GM19239 (cell line): ENCODE results near the gene ARHGAP24.
A peak's percentile ranks its signal among the peaks of the same experiment; 100 is the strongest.
"Not testable (repeated sequence)": the region's sequence is repeated elsewhere in the genome, so short reads cannot be mapped to it uniquely, and the experiment has no call there.

Source experiments
- DNase-seq: peaks from one replicate; pipeline ENCODE4 v3.0.0; 2011; ENCODE audit warnings: low spot score; ENCODE audit not compliant: insufficient read length
- FAIRE-seq: peaks from 2 replicates; lab custom pipeline; 2011; peaks lifted over from hg19 to GRCh38; lab: Jason Lieb, UNC

Gene ARHGAP24

GRCh38 chr4:85965017-85965416 is 490.1 kb downstream of the ARHGAP24 start:
- not testable (repeated sequence) for DNase-seq, FAIRE-seq

- no peak for DNase-seq
- FAIRE-seq: no peak
Observed at GRCh38 chr4:85965529-85965928, 490.6 kb downstream of the ARHGAP24 start.

GRCh38 chr4:85966373-85966772 is 491.4 kb downstream of the ARHGAP24 start:
- FAIRE-seq (no peak), DNase-seq (no peak)

GRCh38 chr4:85967872-85968271 is 492.9 kb downstream of the ARHGAP24 start:
- no peak for DNase-seq
- no peak for FAIRE-seq

- FAIRE-seq: peak; percentile 86
- DNase-seq: peak; percentile 7
Observed at GRCh38 chr4:85968945-85969819, 494.2 kb downstream of the ARHGAP24 start.

- no peak for DNase-seq
- no peak for FAIRE-seq
Observed at GRCh38 chr4:85970535-85970934, 495.6 kb downstream of the ARHGAP24 start.

- FAIRE-seq: peak; percentile 51
- DNase-seq: no peak
Observed at GRCh38 chr4:85979276-85979675, 504.3 kb downstream of the ARHGAP24 start.

GRCh38 chr4:85986266-85986665 is 511.3 kb downstream of the ARHGAP24 start:
- FAIRE-seq: no peak
- DNase-seq: no peak

GRCh38 chr4:85993641-85994040 is 518.7 kb downstream of the ARHGAP24 start:
- FAIRE-seq (no peak), DNase-seq (no peak)

GRCh38 chr4:85994576-85994975 is 519.6 kb downstream of the ARHGAP24 start:
- no peak for DNase-seq
- FAIRE-seq: no peak

- no peak for DNase-seq
- FAIRE-seq: no peak
Observed at GRCh38 chr4:85995361-85995760, 520.4 kb downstream of the ARHGAP24 start.

GRCh38 chr4:86001591-86001990 is 526.6 kb downstream of the ARHGAP24 start:
- DNase-seq: no peak
- no peak for FAIRE-seq

- FAIRE-seq: no peak
- no peak for DNase-seq
Observed at GRCh38 chr4:86004030-86004429, 529.1 kb downstream of the ARHGAP24 start.

GRCh38 chr4:86006057-86006456 is 531.1 kb downstream of the ARHGAP24 start:
- FAIRE-seq (no peak), DNase-seq (no peak)

GRCh38 chr4:86007042-86007441 is 532.1 kb downstream of the ARHGAP24 start:
- no peak for DNase-seq
- no peak for FAIRE-seq

- FAIRE-seq (no peak), DNase-seq (no peak)
Observed at GRCh38 chr4:86011117-86011516, 536.2 kb downstream of the ARHGAP24 start.

- FAIRE-seq: no peak
- no peak for DNase-seq
Observed at GRCh38 chr4:86013621-86014020, 538.7 kb downstream of the ARHGAP24 start.

GRCh38 chr4:86014599-86014998 is 539.6 kb downstream of the ARHGAP24 start:
- FAIRE-seq (no peak), DNase-seq (no peak)

- no peak for DNase-seq
Observed at GRCh38 chr4:86015412-86016350, 540.7 kb downstream of the ARHGAP24 start.

GRCh38 chr4:86019362-86019761 is 544.4 kb downstream of the ARHGAP24 start:
- no peak for DNase-seq
- no peak for FAIRE-seq

More at GRCh38 chr4:86015412-86016350, 540.7 kb downstream of the ARHGAP24 start:
- no peak for FAIRE-seq

- DNase-seq (no peak), FAIRE-seq (no peak)
Observed at GRCh38 chr4:86019906-86020305, 545.0 kb downstream of the ARHGAP24 start.
